Neural cell (in vitro differentiated cells): ENCODE measurements around the gene TAS1R2. TPM values are rescaled to one million over a fixed set of nuclear protein-coding genes. Genes with fewer than 3 reads are reported as not detected.

Experiments
- H2AFZ ChIP-seq: fragments of 200-600, 300-800 bp; sonication (generic), shearing (Covaris generic); 2 replicates; pipeline ENCODE4 v1.6.0; 2014; ENCODE audit warnings: low read depth, mild to moderate bottlenecking, antibody characterized with exemption, low read length, moderate library complexity
- H3F3A ChIP-seq: fragments of 200-600 bp; shearing (Covaris generic); 2 replicates; pipeline ENCODE4 v1.6.1; 2016; ENCODE audit warnings: mild to moderate bottlenecking, moderate library complexity, mixed read lengths, antibody characterized with exemption, low read length; ENCODE audit not compliant: insufficient read depth, poor library complexity, severe bottlenecking
- H3K27ac ChIP-seq: fragments of 200-600, 300-800 bp; sonication (generic), shearing (Covaris generic); 2 replicates; pipeline ENCODE4 v1.5.1; 2014; ENCODE audit warnings: mild to moderate bottlenecking, low read length, moderate library complexity
- H3K27me3 ChIP-seq: fragments of 300-800, 200-600 bp; sonication (generic), shearing (Covaris generic); 2 replicates; pipeline ENCODE4 v1.6.0; 2014; ENCODE audit warnings: mild to moderate bottlenecking, low read depth, low read length, moderate library complexity; ENCODE audit not compliant: insufficient read depth
- H3K36me3 ChIP-seq: fragments of 300-800, 200-600 bp; sonication (generic), shearing (Covaris generic); 2 replicates; pipeline ENCODE4 v1.5.1; 2014; ENCODE audit warnings: mild to moderate bottlenecking, antibody characterized with exemption, low read length, moderate library complexity; ENCODE audit not compliant: insufficient read depth
- H3K4me2 ChIP-seq: fragments of 300-800, 200-600 bp; sonication (generic), shearing (Covaris generic); 2 replicates; pipeline ENCODE4 v1.6.0; 2014; ENCODE audit warnings: mild to moderate bottlenecking, low read length
- H3K4me3 ChIP-seq: fragments of 300-800, 200-600 bp; sonication (generic), shearing (Covaris generic); 2 replicates; pipeline ENCODE4 v1.5.1; 2014; ENCODE audit warnings: mild to moderate bottlenecking, low read length, moderate library complexity
- H3K79me2 ChIP-seq: fragments of 200-600 bp; shearing (Covaris generic); replicated peaks from 2 replicates; pipeline ENCODE4 v1.6.0; 2014; ENCODE audit warnings: mild to moderate bottlenecking, low read length, moderate library complexity; ENCODE audit not compliant: insufficient read depth
- H3K9ac ChIP-seq: fragments of 300-800, 200-600 bp; sonication (generic), shearing (Covaris generic); 2 replicates; pipeline ENCODE4 v1.6.1; 2016; ENCODE audit warnings: mild to moderate bottlenecking, low read length, mixed read lengths
- H3K9me2 ChIP-seq: fragments of 200-600 bp; shearing (Covaris generic); 2 replicates; pipeline ENCODE4 v1.6.1; 2016; ENCODE audit warnings: mild to moderate bottlenecking, low read length, mixed read lengths; ENCODE audit not compliant: insufficient read depth
- H3K9me3 ChIP-seq: fragments of 200-600, 300-800 bp; sonication (generic), shearing (Covaris generic); 2 replicates; pipeline ENCODE4 v1.6.1; 2016; ENCODE audit warnings: mild to moderate bottlenecking, mixed run types, low read length, moderate library complexity, mixed read lengths
- H4K20me1 ChIP-seq: fragments of 200-600 bp; shearing (Covaris generic); 2 replicates; pipeline ENCODE4 v1.6.1; 2016; ENCODE audit warnings: mild to moderate bottlenecking, mixed run types; ENCODE audit not compliant: insufficient read depth
- CTCF ChIP-seq: fragments of 450-650 bp; IDR thresholded peaks from 2 replicates; pipeline ENCODE4 v1.5.1; 2014; ENCODE audit warnings: antibody characterized with exemption, mild to moderate bottlenecking, moderate library complexity; ENCODE audit not compliant: poor library complexity, severe bottlenecking
- EP300 ChIP-seq: fragments of 450-650 bp; conservative IDR thresholded peaks from 2 replicates; pipeline ENCODE4 v1.6.1; 2014; ENCODE audit warnings: antibody characterized with exemption, mild to moderate bottlenecking, moderate library complexity; ENCODE audit not compliant: poor library complexity, severe bottlenecking
- EZH2 ChIP-seq: fragments of 200-600, 300-800 bp; shearing (Covaris generic), sonication (generic); IDR thresholded peaks from 2 replicates; pipeline ENCODE4 v1.6.1; 2014; ENCODE audit warnings: antibody characterized with exemption, low read length, borderline replicate concordance, mild to moderate bottlenecking; ENCODE audit not compliant: insufficient read depth, poor library complexity, severe bottlenecking
- MXI1 ChIP-seq: fragments of 450-650 bp; conservative IDR thresholded peaks from 2 replicates; pipeline ENCODE4 v1.6.1; 2014; ENCODE audit warnings: antibody characterized with exemption, mild to moderate bottlenecking; ENCODE audit not compliant: poor library complexity, severe bottlenecking
- POLR2AphosphoS5 ChIP-seq: IDR thresholded peaks from 2 replicates; pipeline ENCODE4 v1.6.1; 2012
- RAD21 ChIP-seq: fragments of 450-650 bp; conservative IDR thresholded peaks from 2 replicates; pipeline ENCODE4 v1.6.1; 2014; ENCODE audit warnings: antibody characterized with exemption, mild to moderate bottlenecking, moderate library complexity
- REST ChIP-seq: IDR thresholded peaks from 2 replicates; pipeline ENCODE4 v1.6.1; 2012; ENCODE audit warnings: borderline replicate concordance
- SMC3 ChIP-seq: fragments of 450-650 bp; conservative IDR thresholded peaks from 2 replicates; pipeline ENCODE4 v1.6.1; 2014; ENCODE audit warnings: antibody characterized with exemption, mild to moderate bottlenecking, moderate library complexity; ENCODE audit not compliant: poor library complexity
- TAF1 ChIP-seq: IDR thresholded peaks from 2 replicates; pipeline ENCODE4 v1.6.1; 2012; ENCODE audit warnings: low read depth
- polyA plus RNA-seq: library from polyadenylated mRNA; depleted of rRNA; stranded (reverse); fragments of >200 nt; gene quantifications from 2 replicates; pipeline ENCODE4 v1.2.3, GENCODE V29; 2014

Gene TAS1R2
- polyA plus RNA-seq, 1 donor from 2014 or later = not detected

- no peak for TF ChIP-seq RAD21
- no peak overlapping the region for H3K9ac ChIP-seq
- H3K27me3 ChIP-seq = peaks cover 3% of the 10 kb centered on the region
- H2AFZ ChIP-seq = no peak overlapping the region
- no peaks in the 10 kb centered on the region for H3K79me2 ChIP-seq
- H3K4me3 ChIP-seq = no peak overlapping the region
- H3K36me3 ChIP-seq = no peaks in the 10 kb centered on the region
- no peaks in the 10 kb centered on the region for H3K9me2 ChIP-seq
- H4K20me1 ChIP-seq = no peaks in the 10 kb centered on the region
- H3K4me2 ChIP-seq = no peak overlapping the region
- no peaks in the 10 kb centered on the region for H3F3A ChIP-seq
- H3K9me3 ChIP-seq = no peaks in the 10 kb centered on the region
- no peak overlapping the region for H3K27ac ChIP-seq
Measured at GRCh38 chr1:18817795-18818435, 41.5 kb downstream of the TAS1R2 start.

- Histone ChIP-seq H3K4me3 (no peak overlapping the region), H3K9me3 (no peaks in the 10 kb centered on the region), H3K36me3 (no peaks in the 10 kb centered on the region), H3K4me2 (no peak overlapping the region), H4K20me1 (no peaks in the 10 kb centered on the region), H3K9ac (no peak overlapping the region), H3K9me2 (no peaks in the 10 kb centered on the region), H3F3A (no peaks in the 10 kb centered on the region), H3K79me2 (no peaks in the 10 kb centered on the region), H2AFZ (no peak overlapping the region), H3K27me3 (peaks cover 3% of the 10 kb centered on the region), H3K27ac (no peak overlapping the region)
- TF ChIP-seq REST = no peak
- no peak for TF ChIP-seq TAF1
- TF ChIP-seq POLR2AphosphoS5 = no peak
- TF ChIP-seq SMC3 = no peak
- no peak for TF ChIP-seq CTCF
- TF ChIP-seq EZH2 = no peak
- TF ChIP-seq MXI1 = no peak
- TF ChIP-seq RAD21 = no peak
- TF ChIP-seq EP300 = no peak
Measured at GRCh38 chr1:18817316-18817715, 42.1 kb downstream of the TAS1R2 start.

- peaks cover 3% of the 10 kb centered on the region for H3K27me3 ChIP-seq
- no peak overlapping the region for H3K4me3 ChIP-seq
- no peaks in the 10 kb centered on the region for H3K79me2 ChIP-seq
- H2AFZ ChIP-seq = no peak overlapping the region
- H3F3A ChIP-seq = no peaks in the 10 kb centered on the region
- no peak overlapping the region for H3K9ac ChIP-seq
- H3K36me3 ChIP-seq = no peaks in the 10 kb centered on the region
- no peaks in the 10 kb centered on the region for H3K9me2 ChIP-seq
- H4K20me1 ChIP-seq = no peaks in the 10 kb centered on the region
- TF ChIP-seq EP300 (no peak), MXI1 (no peak), TAF1 (no peak), RAD21 (no peak), SMC3 (no peak), POLR2AphosphoS5 (no peak)
- no peak overlapping the region for H3K27ac ChIP-seq
- no peak overlapping the region for H3K4me2 ChIP-seq
- no peaks in the 10 kb centered on the region for H3K9me3 ChIP-seq
Measured at GRCh38 chr1:18816808-18817207, 42.7 kb downstream of the TAS1R2 start.
